Measurements from ENCODE around the gene RPS15A.

RPS15A gene

DNA sequence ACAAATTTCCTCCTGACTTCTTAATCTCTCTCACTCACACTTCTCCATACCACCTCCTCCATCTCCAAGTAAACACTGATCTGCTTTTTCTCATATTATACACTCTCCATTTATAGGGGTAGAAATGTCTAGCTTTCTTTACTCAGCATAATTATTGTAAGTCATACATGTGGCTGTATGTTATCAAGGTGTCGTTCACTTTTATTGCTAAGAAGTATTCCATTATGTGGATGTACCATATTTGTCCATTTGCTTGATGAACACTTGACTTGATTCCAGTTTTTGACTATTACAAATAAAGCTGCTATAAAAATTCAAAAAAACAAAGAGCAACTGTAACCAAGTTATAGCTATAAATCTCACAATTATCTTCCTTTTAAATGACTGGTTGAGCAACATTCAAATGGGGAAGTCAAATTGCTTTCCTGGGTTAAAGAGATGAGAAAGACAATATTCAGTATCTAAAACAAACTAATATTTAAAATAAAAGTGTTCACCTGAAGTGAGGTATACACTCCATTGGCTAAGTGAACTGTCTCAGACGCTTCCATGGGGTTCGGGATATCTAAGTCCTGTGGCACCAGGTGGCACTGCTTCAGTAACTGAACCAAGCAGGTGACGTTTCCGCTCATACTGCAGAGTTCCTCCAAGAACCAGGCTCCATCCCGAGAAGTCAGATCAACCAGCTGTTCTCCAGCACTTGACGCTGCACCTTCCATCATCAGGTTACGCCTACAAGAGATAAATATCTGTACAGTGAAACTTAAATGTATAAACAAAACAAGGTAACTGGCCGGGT is 43.8 kb upstream of the RPS15A start:
- no peak for DNase-seq (ENCODE audit: low spot score)
- Histone ChIP-seq H3K27ac (ENCODE audit: poor library complexity, severe bottlenecking) (no peak overlapping the region), H3K27me3 (ENCODE audit: insufficient read depth, poor library complexity, severe bottlenecking) (no peaks in the 10 kb centered on the region), H3K9me3 (ENCODE audit: severe bottlenecking) (no peaks in the 10 kb centered on the region), H3K36me3 (ENCODE audit: low read depth) (peaks cover 100% of the 10 kb centered on the region), H3K4me1 (ENCODE audit: insufficient read depth, poor library complexity, severe bottlenecking) (no peaks in the 10 kb centered on the region), H3K4me3 (ENCODE audit: severe bottlenecking) (no peak overlapping the region)
- TF ChIP-seq, protein P1, sequence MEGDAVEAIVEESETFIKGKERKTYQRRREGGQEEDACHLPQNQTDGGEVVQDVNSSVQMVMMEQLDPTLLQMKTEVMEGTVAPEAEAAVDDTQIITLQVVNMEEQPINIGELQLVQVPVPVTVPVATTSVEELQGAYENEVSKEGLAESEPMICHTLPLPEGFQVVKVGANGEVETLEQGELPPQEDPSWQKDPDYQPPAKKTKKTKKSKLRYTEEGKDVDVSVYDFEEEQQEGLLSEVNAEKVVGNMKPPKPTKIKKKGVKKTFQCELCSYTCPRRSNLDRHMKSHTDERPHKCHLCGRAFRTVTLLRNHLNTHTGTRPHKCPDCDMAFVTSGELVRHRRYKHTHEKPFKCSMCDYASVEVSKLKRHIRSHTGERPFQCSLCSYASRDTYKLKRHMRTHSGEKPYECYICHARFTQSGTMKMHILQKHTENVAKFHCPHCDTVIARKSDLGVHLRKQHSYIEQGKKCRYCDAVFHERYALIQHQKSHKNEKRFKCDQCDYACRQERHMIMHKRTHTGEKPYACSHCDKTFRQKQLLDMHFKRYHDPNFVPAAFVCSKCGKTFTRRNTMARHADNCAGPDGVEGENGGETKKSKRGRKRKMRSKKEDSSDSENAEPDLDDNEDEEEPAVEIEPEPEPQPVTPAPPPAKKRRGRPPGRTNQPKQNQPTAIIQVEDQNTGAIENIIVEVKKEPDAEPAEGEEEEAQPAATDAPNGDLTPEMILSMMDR (IDR thresholded peaks at IDR 0.05; ENCODE audit: poor library complexity, severe bottlenecking): no peak
- ATAC-seq (ENCODE audit: low read depth): no peak

DNA sequence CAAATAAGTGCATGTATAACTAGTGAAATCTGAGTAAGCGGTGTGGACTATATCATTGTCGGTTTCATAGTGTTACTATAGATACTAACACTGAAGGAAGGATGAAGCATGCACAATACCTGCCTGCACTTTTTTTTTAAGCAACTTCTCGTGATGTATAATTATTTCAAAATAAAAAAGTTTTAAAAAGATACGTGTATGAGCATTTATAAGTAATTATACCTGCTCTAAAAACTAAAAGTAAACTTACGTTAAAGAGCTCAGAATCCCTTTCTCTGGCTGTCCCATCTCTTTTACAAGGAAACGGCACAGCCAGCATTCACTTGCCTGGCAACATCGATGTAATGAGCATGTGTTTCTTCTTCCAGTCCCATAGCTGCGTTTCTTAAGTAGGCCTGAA is 42.5 kb upstream of the RPS15A start:
- no peaks in the 10 kb centered on the region for H3K4me1 ChIP-seq (ENCODE audit: insufficient read depth, poor library complexity, severe bottlenecking)
- no peak overlapping the region for H3K4me3 ChIP-seq (ENCODE audit: severe bottlenecking)
- H3K9me3 ChIP-seq (ENCODE audit: severe bottlenecking): no peaks in the 10 kb centered on the region
- peaks cover 100% of the 10 kb centered on the region for H3K36me3 ChIP-seq (ENCODE audit: low read depth)
- no peak overlapping the region for H3K27ac ChIP-seq (ENCODE audit: poor library complexity, severe bottlenecking)
- H3K27me3 ChIP-seq (ENCODE audit: insufficient read depth, poor library complexity, severe bottlenecking): no peaks in the 10 kb centered on the region
- TF ChIP-seq, protein P1 (IDR thresholded peaks at IDR 0.05; ENCODE audit: poor library complexity, severe bottlenecking): no peak
- DNase-seq (ENCODE audit: low spot score): no peak
- ATAC-seq (ENCODE audit: low read depth): no peak

DNA sequence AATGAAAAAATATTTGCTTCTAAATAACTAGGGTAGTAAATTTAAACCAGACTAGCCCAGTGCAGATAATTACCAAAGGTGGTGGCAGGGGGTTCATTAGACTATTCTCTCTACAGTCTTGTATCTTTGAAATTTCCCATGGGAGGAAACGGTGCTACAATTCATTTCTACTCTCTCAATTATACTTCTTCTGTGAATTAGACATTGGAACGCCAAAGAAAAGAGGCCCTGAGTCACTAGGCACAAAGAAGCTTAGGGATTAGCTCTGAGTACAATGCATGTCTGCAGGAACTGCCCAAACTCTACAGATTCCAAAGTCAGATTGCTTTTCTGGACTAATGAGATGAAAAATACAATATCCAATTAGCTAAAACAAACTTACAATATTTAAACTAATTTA is 41.9 kb upstream of the RPS15A start:
- no peaks in the 10 kb centered on the region for H3K4me1 ChIP-seq (ENCODE audit: insufficient read depth, poor library complexity, severe bottlenecking)
- ATAC-seq (ENCODE audit: low read depth): no peak
- no peak for DNase-seq (ENCODE audit: low spot score)
- no peaks in the 10 kb centered on the region for H3K9me3 ChIP-seq (ENCODE audit: severe bottlenecking)
- H3K4me3 ChIP-seq (ENCODE audit: severe bottlenecking): no peak overlapping the region
- no peak overlapping the region for H3K27ac ChIP-seq (ENCODE audit: poor library complexity, severe bottlenecking)
- TF ChIP-seq, protein P1 (IDR thresholded peaks at IDR 0.05; ENCODE audit: poor library complexity, severe bottlenecking): no peak
- peaks cover 96% of the 10 kb centered on the region for H3K36me3 ChIP-seq (ENCODE audit: low read depth)
- H3K27me3 ChIP-seq (ENCODE audit: insufficient read depth, poor library complexity, severe bottlenecking): no peaks in the 10 kb centered on the region

DNA sequence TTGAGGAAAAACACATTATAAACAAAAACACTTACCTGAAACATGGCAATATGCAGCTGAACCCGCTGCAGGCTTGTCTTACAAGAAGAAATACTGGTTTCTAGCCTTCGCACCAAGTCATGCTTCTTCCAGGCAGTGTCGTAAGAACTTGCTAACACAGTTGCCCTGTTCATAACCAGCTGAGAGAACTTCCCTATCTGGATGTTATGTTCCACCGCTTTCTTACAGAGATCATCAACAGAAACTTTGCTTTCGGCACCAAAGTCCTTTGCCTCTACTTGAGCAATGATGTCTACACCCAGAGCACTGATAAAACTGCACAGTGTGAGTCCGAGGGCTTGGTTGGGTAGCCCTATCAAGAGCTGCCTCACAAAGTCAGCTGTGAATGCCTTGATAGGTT is 39.1 kb upstream of the RPS15A start:
- Histone ChIP-seq H3K27me3 (ENCODE audit: insufficient read depth, poor library complexity, severe bottlenecking) (no peaks in the 10 kb centered on the region), H3K27ac (ENCODE audit: poor library complexity, severe bottlenecking) (no peak overlapping the region), H3K36me3 (ENCODE audit: low read depth) (peaks cover 71% of the 10 kb centered on the region), H3K4me3 (ENCODE audit: severe bottlenecking) (no peak overlapping the region), H3K4me1 (ENCODE audit: insufficient read depth, poor library complexity, severe bottlenecking) (no peaks in the 10 kb centered on the region), H3K9me3 (ENCODE audit: severe bottlenecking) (no peaks in the 10 kb centered on the region)
- ATAC-seq (ENCODE audit: low read depth): no peak
- TF ChIP-seq, protein P1 (IDR thresholded peaks at IDR 0.05; ENCODE audit: poor library complexity, severe bottlenecking): no peak
- no peak for DNase-seq (ENCODE audit: low spot score)

DNA sequence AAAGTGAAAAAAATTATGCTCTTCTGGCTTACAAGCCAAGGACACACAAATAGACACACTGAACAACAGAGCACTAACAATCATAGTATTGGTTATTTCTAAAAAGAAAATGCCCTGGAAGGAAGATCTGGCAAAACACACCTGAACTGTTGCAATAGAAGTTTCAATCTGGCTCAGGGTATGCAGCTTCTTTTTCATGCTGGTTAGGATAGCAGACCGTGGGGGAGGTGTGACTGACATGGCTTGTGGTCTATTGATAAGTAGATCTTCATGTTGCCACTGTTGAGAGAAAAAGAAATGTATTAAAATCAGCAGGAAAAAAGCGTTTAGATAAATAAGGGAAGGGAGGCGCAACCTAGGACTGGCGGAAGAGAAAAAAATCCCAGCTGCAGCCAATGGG is 37.8 kb upstream of the RPS15A start:
- H3K9me3 ChIP-seq (ENCODE audit: severe bottlenecking): no peaks in the 10 kb centered on the region
- no peak overlapping the region for H3K27ac ChIP-seq (ENCODE audit: poor library complexity, severe bottlenecking)
- ATAC-seq (ENCODE audit: low read depth) (no peak), DNase-seq (ENCODE audit: low spot score) (no peak)
- H3K4me3 ChIP-seq (ENCODE audit: severe bottlenecking): no peak overlapping the region
- H3K36me3 ChIP-seq (ENCODE audit: low read depth): peaks cover 58% of the 10 kb centered on the region
- no peaks in the 10 kb centered on the region for H3K4me1 ChIP-seq (ENCODE audit: insufficient read depth, poor library complexity, severe bottlenecking)
- TF ChIP-seq, protein P1 (IDR thresholded peaks at IDR 0.05; ENCODE audit: poor library complexity, severe bottlenecking): no peak
- H3K27me3 ChIP-seq (ENCODE audit: insufficient read depth, poor library complexity, severe bottlenecking): no peaks in the 10 kb centered on the region
